Measurements from ENCODE around the gene ADGRL3. TPM values are rescaled to one million over a fixed set of nuclear protein-coding genes. Genes with fewer than 3 reads are reported as not detected.

Gene ADGRL3
- polyA plus RNA-seq, 1 experiment, result 0.01 TPM

DNA sequence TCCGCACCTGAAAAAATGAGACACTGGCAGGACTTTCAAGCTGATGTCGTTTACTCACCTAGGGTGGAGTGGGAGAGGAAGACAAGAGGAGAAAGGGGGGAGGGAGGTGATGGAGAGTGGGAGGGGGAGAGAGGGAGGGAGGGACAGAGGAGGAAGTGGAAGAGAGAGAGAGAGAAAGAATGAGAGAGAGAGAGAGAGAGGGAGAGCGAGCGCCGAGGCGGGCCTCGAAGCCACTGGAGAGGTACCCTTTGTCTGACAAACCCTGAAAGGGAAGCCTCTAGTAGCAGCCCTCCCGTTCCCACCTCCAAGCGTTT lies 296 bp upstream of the ADGRL3 start:
- peaks cover 26% of the 10 kb centered on the region for H3K27me3 ChIP-seq (ENCODE audit: control insufficient read depth, insufficient read depth, low read length)
- no peak overlapping the region for H3K4me3 ChIP-seq (ENCODE audit: low read depth, low read length)
- TF ChIP-seq, protein P1, sequence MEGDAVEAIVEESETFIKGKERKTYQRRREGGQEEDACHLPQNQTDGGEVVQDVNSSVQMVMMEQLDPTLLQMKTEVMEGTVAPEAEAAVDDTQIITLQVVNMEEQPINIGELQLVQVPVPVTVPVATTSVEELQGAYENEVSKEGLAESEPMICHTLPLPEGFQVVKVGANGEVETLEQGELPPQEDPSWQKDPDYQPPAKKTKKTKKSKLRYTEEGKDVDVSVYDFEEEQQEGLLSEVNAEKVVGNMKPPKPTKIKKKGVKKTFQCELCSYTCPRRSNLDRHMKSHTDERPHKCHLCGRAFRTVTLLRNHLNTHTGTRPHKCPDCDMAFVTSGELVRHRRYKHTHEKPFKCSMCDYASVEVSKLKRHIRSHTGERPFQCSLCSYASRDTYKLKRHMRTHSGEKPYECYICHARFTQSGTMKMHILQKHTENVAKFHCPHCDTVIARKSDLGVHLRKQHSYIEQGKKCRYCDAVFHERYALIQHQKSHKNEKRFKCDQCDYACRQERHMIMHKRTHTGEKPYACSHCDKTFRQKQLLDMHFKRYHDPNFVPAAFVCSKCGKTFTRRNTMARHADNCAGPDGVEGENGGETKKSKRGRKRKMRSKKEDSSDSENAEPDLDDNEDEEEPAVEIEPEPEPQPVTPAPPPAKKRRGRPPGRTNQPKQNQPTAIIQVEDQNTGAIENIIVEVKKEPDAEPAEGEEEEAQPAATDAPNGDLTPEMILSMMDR (IDR thresholded peaks at IDR 0.05; ENCODE audit: insufficient read depth, low read depth, low read length), result no peak
- no peak for DNase-seq (ENCODE audit: low read depth)
- H3K36me3 ChIP-seq (ENCODE audit: control insufficient read depth, insufficient read depth, low read length), result no peaks in the 10 kb centered on the region
- POLR2A ChIA-PET, result no interaction called here
- CTCF ChIA-PET, result interaction anchor here (1.6 kb wide), 1 partner anchor 657 kb away, joined by 4 read pairs; no protein-coding TSS in a partner anchor

DNA sequence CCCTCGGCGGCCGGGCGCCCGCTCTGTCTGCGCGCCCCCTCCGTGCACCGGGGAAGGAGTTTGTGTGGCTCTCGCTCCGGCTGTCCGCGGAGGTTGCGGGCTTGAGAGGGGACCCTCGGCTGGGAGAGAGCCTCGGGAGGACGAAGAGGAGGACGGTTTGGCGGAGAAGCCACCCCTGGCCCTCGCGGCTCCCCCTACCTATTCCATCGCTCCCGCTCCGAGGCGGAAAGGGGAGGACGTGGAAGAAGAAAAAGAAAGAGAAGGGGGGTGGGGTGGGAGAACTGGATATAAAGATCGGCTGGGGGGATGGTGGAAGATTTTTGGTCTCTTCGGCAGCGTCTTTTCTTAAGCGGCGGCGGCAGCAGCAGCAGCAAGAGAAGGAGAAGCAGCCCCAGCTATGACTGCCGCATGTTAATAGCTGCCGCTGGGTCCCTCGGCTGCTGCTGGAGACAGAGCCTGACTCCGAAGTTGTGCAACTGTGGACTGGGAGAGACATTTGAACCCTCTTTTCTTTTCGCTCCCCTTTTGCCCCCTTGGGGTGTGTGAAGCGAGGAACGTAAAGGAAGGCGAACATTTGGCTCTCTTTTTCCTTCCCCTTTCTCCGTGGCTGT lies 895 bp downstream of the ADGRL3 start:
- no peak overlapping the region for H3K4me3 ChIP-seq (ENCODE audit: low read depth, low read length)
- CTCF ChIA-PET, result no interaction called here
- peaks cover 26% of the 10 kb centered on the region for H3K27me3 ChIP-seq (ENCODE audit: control insufficient read depth, insufficient read depth, low read length)
- no peaks in the 10 kb centered on the region for H3K36me3 ChIP-seq (ENCODE audit: control insufficient read depth, insufficient read depth, low read length)
- TF ChIP-seq, protein P1 (IDR thresholded peaks at IDR 0.05; ENCODE audit: insufficient read depth, low read depth, low read length), result no peak
- POLR2A ChIA-PET, result no interaction called here
- no peak for DNase-seq (ENCODE audit: low read depth)

DNA sequence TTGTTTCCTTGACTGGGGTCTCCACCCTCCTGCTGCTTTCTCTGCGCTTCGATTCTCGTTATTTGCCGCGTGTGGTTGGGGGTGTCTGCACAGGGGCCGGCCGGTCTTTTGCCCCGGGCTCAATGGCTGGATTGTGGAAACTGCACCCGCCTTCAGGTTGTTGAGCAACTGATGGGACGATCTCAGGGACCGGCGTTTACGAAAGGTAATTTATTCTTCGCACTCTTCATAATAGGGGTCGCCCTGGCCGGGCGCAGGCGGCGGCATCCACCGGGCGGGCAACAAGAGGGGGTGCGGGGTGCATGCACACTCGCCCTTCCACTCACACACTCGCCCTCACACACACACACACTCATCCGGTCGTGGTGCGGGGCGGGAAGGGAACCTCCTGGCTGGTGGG lies 1.4 kb downstream of the ADGRL3 start:
- TF ChIP-seq, protein P1 (IDR thresholded peaks at IDR 0.05; ENCODE audit: insufficient read depth, low read depth, low read length), result no peak
- Histone ChIP-seq H3K4me3 (ENCODE audit: low read depth, low read length) (no peak overlapping the region), H3K27me3 (ENCODE audit: control insufficient read depth, insufficient read depth, low read length) (peaks cover 26% of the 10 kb centered on the region), H3K36me3 (ENCODE audit: control insufficient read depth, insufficient read depth, low read length) (no peaks in the 10 kb centered on the region)
- POLR2A ChIA-PET, result no interaction called here
- DNase-seq (ENCODE audit: low read depth), result no peak
- CTCF ChIA-PET, result no interaction called here

DNA sequence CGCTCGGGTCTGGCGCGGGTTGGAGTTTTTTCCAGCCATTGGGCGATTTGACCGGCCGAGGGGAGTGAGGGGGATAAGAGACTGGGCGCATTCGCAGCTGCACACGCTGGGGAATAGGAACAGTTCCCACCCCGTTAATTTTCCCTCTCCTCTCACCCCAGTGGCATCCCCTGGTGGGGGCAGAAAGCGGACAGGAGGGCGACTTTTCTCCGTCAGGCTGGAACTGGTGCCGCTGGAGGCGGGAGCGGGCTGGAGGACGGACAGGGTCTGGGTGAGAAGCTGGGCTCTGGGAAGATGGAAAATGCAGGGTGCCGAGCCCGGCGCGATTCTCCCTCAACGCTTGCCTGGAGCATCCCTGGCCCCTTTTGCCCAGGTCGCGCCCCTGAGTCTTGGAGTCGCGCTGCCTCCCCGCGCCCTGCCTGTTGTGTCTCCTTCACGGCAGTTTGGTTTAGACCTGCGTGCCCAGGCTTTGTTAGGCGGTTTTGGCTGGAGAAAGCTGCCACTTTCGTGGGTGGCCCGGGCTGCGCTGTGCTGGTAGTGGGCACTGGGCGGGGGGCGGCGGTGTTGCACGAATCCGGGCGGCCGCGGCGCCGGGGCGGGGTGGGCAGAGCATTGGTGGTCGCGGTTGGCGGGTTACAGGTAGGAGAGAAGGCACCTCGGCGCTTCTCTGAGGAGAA lies 2.0 kb downstream of the ADGRL3 start:
- H3K4me3 ChIP-seq (ENCODE audit: low read depth, low read length), result no peak overlapping the region
- ChIA-PET CTCF (interaction anchor here (1.2 kb wide), 1 partner anchor 19 kb away, joined by 3 read pairs; no protein-coding TSS in a partner anchor), POLR2A (no interaction called here)
- no peak for DNase-seq (ENCODE audit: low read depth)
- TF ChIP-seq, protein P1 (IDR thresholded peaks at IDR 0.05; ENCODE audit: insufficient read depth, low read depth, low read length), result no peak
- H3K36me3 ChIP-seq (ENCODE audit: control insufficient read depth, insufficient read depth, low read length), result no peaks in the 10 kb centered on the region
- peaks cover 26% of the 10 kb centered on the region for H3K27me3 ChIP-seq (ENCODE audit: control insufficient read depth, insufficient read depth, low read length)

DNA sequence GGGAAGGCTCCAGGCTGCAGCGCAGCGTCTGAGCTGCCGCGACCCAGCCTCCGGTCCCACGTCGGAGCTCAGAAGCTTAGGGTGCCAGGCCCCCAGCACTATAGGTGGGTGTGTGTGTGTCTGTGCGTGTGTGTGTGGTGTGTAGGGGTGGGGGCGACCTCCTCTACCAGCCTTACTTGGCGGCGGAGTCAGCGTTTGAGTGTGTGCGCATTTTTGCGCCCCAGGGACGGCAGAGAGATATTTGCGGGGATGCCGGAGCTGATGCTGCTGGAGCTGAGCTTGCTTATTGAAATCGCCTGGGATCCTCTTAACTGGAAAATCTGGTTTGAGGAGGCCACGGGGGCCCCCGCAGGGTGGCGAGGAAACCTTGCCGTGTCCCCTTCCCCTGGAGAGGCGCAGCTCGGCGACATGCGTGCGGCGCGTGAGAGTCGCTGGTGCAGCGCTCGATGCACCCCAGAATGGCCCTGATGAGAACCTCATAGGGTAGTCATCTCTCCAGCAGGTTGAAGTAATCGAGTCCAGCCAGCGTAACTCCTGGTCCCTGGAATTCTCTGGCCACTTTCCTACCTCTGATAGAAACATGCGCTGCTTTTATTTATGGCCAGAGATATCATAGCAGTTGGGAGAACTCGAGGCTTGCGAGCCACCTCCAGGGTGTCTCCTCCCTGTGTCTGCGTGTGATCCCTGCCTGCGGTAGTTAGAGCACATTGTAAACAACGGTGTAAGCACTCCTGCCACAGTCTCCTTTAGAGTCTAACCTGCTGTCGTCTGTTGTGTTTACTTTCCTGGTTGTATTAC lies 2.7 kb downstream of the ADGRL3 start:
- no peak for DNase-seq (ENCODE audit: low read depth)
- Histone ChIP-seq H3K4me3 (ENCODE audit: low read depth, low read length) (no peak overlapping the region), H3K27me3 (ENCODE audit: control insufficient read depth, insufficient read depth, low read length) (peaks cover 26% of the 10 kb centered on the region), H3K36me3 (ENCODE audit: control insufficient read depth, insufficient read depth, low read length) (no peaks in the 10 kb centered on the region)
- CTCF ChIA-PET, result interaction anchor here (1.2 kb wide), 1 partner anchor 20 kb away, joined by 3 read pairs; no protein-coding TSS in a partner anchor
- TF ChIP-seq, protein P1 (IDR thresholded peaks at IDR 0.05; ENCODE audit: insufficient read depth, low read depth, low read length), result no peak
- POLR2A ChIA-PET, result no interaction called here
